ENCODE results near the gene NKPD1. TPM values are rescaled to one million over a fixed set of nuclear protein-coding genes. Genes with fewer than 3 reads are reported as not detected.
A peak's percentile ranks its signal among the peaks of the same experiment; 100 is the strongest.

NKPD1 gene
- total and polyA plus RNA-seq, 9 of the 15 experiments (the other 6 are each of a cell fraction or from before 2014, with no cell fraction given) = 0.03 to 0.09 (median 0.04) TPM; not detected in 5

GRCh38 chr19:45154064-45154827 is 6.5 kb downstream of the NKPD1 start (continued):
- TF ChIP-seq ZBTB9 (CRISPR knock-in tag; IDR thresholded peaks at IDR 0.05) = no peak
- TF ChIP-seq ZNF668 (CRISPR knock-in tag; IDR thresholded peaks at IDR 0.05) = no peak
- TF ChIP-seq ADNP (tag; IDR thresholded peaks at IDR 0.05) = peak; percentile 84
- no peak for TF ChIP-seq ZNF583 (CRISPR knock-in tag; IDR thresholded peaks at IDR 0.05)
- no peak for TF ChIP-seq FOXP4 (CRISPR knock-in tag; IDR thresholded peaks at IDR 0.05; ENCODE audit: borderline replicate concordance)
- no peak for TF ChIP-seq DDX20 (tag; IDR thresholded peaks at IDR 0.05; ENCODE audit: low read depth)
- TF ChIP-seq ZNF655 (CRISPR knock-in tag; IDR thresholded peaks at IDR 0.05) = no peak
- no peak for TF ChIP-seq FOXM1 (IDR thresholded peaks at IDR 0.05; ENCODE audit: low read depth)
- no peak for TF ChIP-seq FOXM1 (CRISPR knock-in tag; IDR thresholded peaks at IDR 0.05; ENCODE audit: low read depth)
- peak; percentile 61 to 98; a peak in 3 of 4 replicates for TF ChIP-seq RCOR1 (IDR thresholded peaks at IDR 0.05; ENCODE audit: borderline replicate concordance in 1 of 2, low read depth in 2 of 2, low read length in 2 of 2)
- TF ChIP-seq NFXL1 (CRISPR knock-in tag; IDR thresholded peaks at IDR 0.05) = no peak
- no peak; the same call in 1 of the 2 replicates for TF ChIP-seq NCOR1 (IDR thresholded peaks at IDR 0.05)
- no peak for TF ChIP-seq RBM14 (IDR thresholded peaks at IDR 0.05; ENCODE audit: borderline replicate concordance, insufficient read depth, low read depth, low read length)
- no peak for TF ChIP-seq ZNF785 (CRISPR knock-in tag; IDR thresholded peaks at IDR 0.05)
- no peak for TF ChIP-seq MTA3 (IDR thresholded peaks at IDR 0.05; ENCODE audit: borderline replicate concordance)
- no peak for TF ChIP-seq FOXO4 (CRISPR knock-in tag; IDR thresholded peaks at IDR 0.05)
- TF ChIP-seq SRSF7 (optimal IDR thresholded peaks at IDR 0.05; ENCODE audit: low read depth, low read length) = no peak
- TF ChIP-seq MCM5 (IDR thresholded peaks at IDR 0.05; ENCODE audit: low read depth) = no peak
- no peak for TF ChIP-seq ZNF212 (CRISPR knock-in tag; IDR thresholded peaks at IDR 0.05)
- TF ChIP-seq JUNB (CRISPR knock-in tag; conservative IDR thresholded peaks at IDR 0.05) = no peak
- peak; percentile 45; the same call in 1 of the 2 replicates for TF ChIP-seq NBN (IDR thresholded peaks at IDR 0.05; ENCODE audit: low read depth)
- TF ChIP-seq TOE1 (IDR thresholded peaks at IDR 0.05; ENCODE audit: borderline replicate concordance) = peak; percentile 9; the same call in 1 of the 2 replicates
- no peak for TF ChIP-seq TOE1 (CRISPR knock-in tag; IDR thresholded peaks at IDR 0.05; ENCODE audit: borderline replicate concordance, low read depth)
- no peak for TF ChIP-seq POLR2A (conservative IDR thresholded peaks at IDR 0.05)

Data from K562 (cell line).